OCI-LY1 (cell line): ENCODE measurements around the gene AGBL1.

Experiments used
- H2AFZ ChIP-seq: fragments of 200-600 bp; sonication (generic), shearing (Covaris generic); 2 replicates; pipeline ENCODE4 v1.6.0; 2014; ENCODE audit warnings: antibody characterized with exemption, mild to moderate bottlenecking, low read length
- H3F3A ChIP-seq: fragments of 200-600 bp; sonication (generic), shearing (Covaris generic); 2 replicates; pipeline ENCODE4 v1.6.0; 2014; ENCODE audit warnings: mild to moderate bottlenecking, antibody characterized with exemption, low read length, moderate library complexity; ENCODE audit not compliant: insufficient read depth
- H3K27ac ChIP-seq: fragments of 200-600 bp; sonication (generic); 2 replicates; pipeline ENCODE4 v1.5.1; 2014; ENCODE audit warnings: low read length, mixed run types, mild to moderate bottlenecking, low read depth; ENCODE audit not compliant: poor library complexity, severe bottlenecking
- H3K27me3 ChIP-seq: fragments of 200-600 bp; sonication (generic); 2 replicates; pipeline ENCODE4 v1.6.0; 2014; ENCODE audit warnings: antibody characterized with exemption, mild to moderate bottlenecking, low read length, moderate library complexity; ENCODE audit not compliant: insufficient read depth
- H3K36me3 ChIP-seq: fragments of 200-600 bp; sonication (generic); 2 replicates; pipeline ENCODE4 v1.6.1; 2014; ENCODE audit warnings: mild to moderate bottlenecking, antibody characterized with exemption, low read length, moderate library complexity, mixed read lengths; ENCODE audit not compliant: insufficient read depth
- H3K4me1 ChIP-seq: fragments of 200-600 bp; sonication (generic); 2 replicates; pipeline ENCODE4 v1.5.1; 2014; ENCODE audit warnings: mild to moderate bottlenecking, low read length, moderate library complexity; ENCODE audit not compliant: insufficient read depth, severe bottlenecking
- H3K4me2 ChIP-seq: fragments of 200-600 bp; sonication (generic), shearing (Covaris generic); 2 replicates; pipeline ENCODE4 v1.6.1; 2014; ENCODE audit warnings: low read length
- H3K4me3 ChIP-seq: fragments of 200-600 bp; sonication (generic); 2 replicates; pipeline ENCODE4 v1.5.1; 2014; ENCODE audit warnings: low read length, low read depth, mild to moderate bottlenecking, mixed read lengths; ENCODE audit not compliant: poor library complexity, severe bottlenecking
- H3K79me2 ChIP-seq: fragments of 200-600 bp; shearing (Covaris generic); 2 replicates; pipeline ENCODE4 v1.6.1; 2016; ENCODE audit warnings: mixed run types, low read length, mixed read lengths; ENCODE audit not compliant: insufficient read depth
- H3K9ac ChIP-seq: fragments of 200-600 bp; sonication (generic), shearing (Covaris generic); 2 replicates; pipeline ENCODE4 v1.6.1; 2014; ENCODE audit warnings: mild to moderate bottlenecking, low read length, mixed read lengths
- H3K9me2 ChIP-seq: fragments of 200-600 bp; sonication (generic), shearing (Covaris generic); 2 replicates; pipeline ENCODE4 v1.6.1; 2014; ENCODE audit warnings: low read depth, mild to moderate bottlenecking, low read length, mixed read lengths
- H3K9me3 ChIP-seq: fragments of 200-600 bp; shearing (Covaris generic); 2 replicates; pipeline ENCODE4 v1.6.1; 2014; ENCODE audit warnings: low read length, mixed read lengths
- H4K20me1 ChIP-seq: fragments of 200-600 bp; sonication (generic), shearing (Covaris generic); 2 replicates; pipeline ENCODE4 v1.6.0; 2016; ENCODE audit warnings: mild to moderate bottlenecking, low read length; ENCODE audit not compliant: insufficient read depth
- CTCF ChIP-seq: fragments of 200-600 bp; sonication (generic), shearing (Covaris generic); IDR thresholded peaks from 2 replicates; pipeline ENCODE4 v1.5.1; 2017; ENCODE audit warnings: mild to moderate bottlenecking, antibody characterized with exemption, low read length, moderate library complexity, mixed read lengths
- EZH2 ChIP-seq: fragments of 200-600 bp; sonication (generic), shearing (Covaris generic); IDR thresholded peaks from 2 replicates; pipeline ENCODE4 v1.8.0; 2017; ENCODE audit warnings: borderline replicate concordance, mixed run types, mild to moderate bottlenecking, antibody characterized with exemption, low read length, moderate library complexity, mixed read lengths

The AGBL1 gene

GRCh38 chr15:86493884-86494283 lies 414.2 kb downstream of the AGBL1 start:
- Histone ChIP-seq H3K9me3 (no peaks in the 10 kb centered on the region), H3K9ac (no peak overlapping the region), H3F3A (no peaks in the 10 kb centered on the region), H3K36me3 (no peaks in the 10 kb centered on the region), H3K27me3 (no peaks in the 10 kb centered on the region), H3K27ac (no peak overlapping the region), H3K4me1 (no peaks in the 10 kb centered on the region), H4K20me1 (no peaks in the 10 kb centered on the region), H3K79me2 (no peaks in the 10 kb centered on the region), H3K4me3 (no peak overlapping the region), H3K9me2 (no peaks in the 10 kb centered on the region), H2AFZ (no peak overlapping the region), H3K4me2 (no peak overlapping the region)
- TF ChIP-seq CTCF, result no peak
- TF ChIP-seq EZH2, result no peak

GRCh38 chr15:86494475-86494874 lies 414.8 kb downstream of the AGBL1 start:
- Histone ChIP-seq H3K27ac (no peak overlapping the region), H3K9me2 (no peaks in the 10 kb centered on the region), H3K36me3 (no peaks in the 10 kb centered on the region), H4K20me1 (no peaks in the 10 kb centered on the region), H3K4me2 (no peak overlapping the region), H2AFZ (no peak overlapping the region), H3K9me3 (no peaks in the 10 kb centered on the region), H3F3A (no peaks in the 10 kb centered on the region), H3K4me1 (no peaks in the 10 kb centered on the region), H3K27me3 (no peaks in the 10 kb centered on the region), H3K4me3 (no peak overlapping the region), H3K9ac (no peak overlapping the region), H3K79me2 (no peaks in the 10 kb centered on the region)
- TF ChIP-seq CTCF (no peak), EZH2 (no peak)

GRCh38 chr15:86502301-86502700 lies 422.6 kb downstream of the AGBL1 start:
- Histone ChIP-seq H3K9me2 (no peaks in the 10 kb centered on the region), H3K4me1 (no peaks in the 10 kb centered on the region), H3K4me2 (no peak overlapping the region), H3K79me2 (no peaks in the 10 kb centered on the region), H3K9ac (no peak overlapping the region), H3K27ac (no peak overlapping the region), H4K20me1 (no peaks in the 10 kb centered on the region), H2AFZ (no peak overlapping the region), H3K9me3 (no peaks in the 10 kb centered on the region), H3K36me3 (no peaks in the 10 kb centered on the region), H3K27me3 (no peaks in the 10 kb centered on the region), H3F3A (no peaks in the 10 kb centered on the region), H3K4me3 (no peak overlapping the region)
- TF ChIP-seq CTCF (no peak), EZH2 (no peak)
